Stomach (tissue), 4 donors: Measurements from ENCODE around the gene GPANK1.

ENCODE experiments used
- POLR2A ChIP-seq, 4 donors: fragments of 450-650 bp; IDR thresholded peaks; one replicate each; pipeline ENCODE4 v1.6.1; 2016; ENCODE audit warnings: antibody characterized with exemption in 4 of 4, control low read depth in 2 of 4, mild to moderate bottlenecking in 1 of 4, moderate library complexity in 1 of 4
- POLR2AphosphoS5 ChIP-seq, 3 donors: sonication (generic); formaldehyde crosslinking; IDR thresholded peaks; one replicate each; pipeline ENCODE4 v1.6.1; 2016; ENCODE audit warnings: antibody characterized with exemption in 3 of 3
- TF ChIP-seq, protein P1 (sequence below), 7 experiments: fragments of 450-650 bp in 4 of 7; fragments of 200-600 bp in 3 of 7; sonication (generic) in 3 of 7; IDR thresholded peaks; one replicate each; pipeline ENCODE4 v1.5.1; 2016 to 2019; ENCODE audit warnings: antibody characterized with exemption in 7 of 7, control low read depth in 2 of 7, mild to moderate bottlenecking in 1 of 7

DNA sequence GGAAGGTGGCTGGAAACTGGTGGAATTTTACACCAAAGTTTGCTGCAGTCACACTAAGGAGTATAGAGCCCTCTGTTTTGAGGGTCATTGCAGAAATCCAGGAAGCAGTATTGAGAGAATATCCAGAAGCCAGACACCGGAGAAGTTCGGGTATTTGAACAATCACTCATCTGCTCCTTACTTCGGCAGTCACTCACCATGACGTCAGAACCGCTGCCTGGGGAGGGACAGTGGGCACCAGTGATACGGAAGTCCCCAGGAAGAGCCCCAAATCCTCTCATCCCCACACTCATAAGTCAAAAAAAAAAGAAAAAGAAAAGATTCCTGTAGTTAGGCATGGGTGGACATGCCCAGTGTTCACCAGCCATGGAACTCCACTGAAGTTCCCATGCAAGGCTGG lies 12.1 kb upstream of the GPANK1 start:
- no peak for TF ChIP-seq POLR2AphosphoS5 (IDR thresholded peaks at IDR 0.05)
- TF ChIP-seq, protein P1, sequence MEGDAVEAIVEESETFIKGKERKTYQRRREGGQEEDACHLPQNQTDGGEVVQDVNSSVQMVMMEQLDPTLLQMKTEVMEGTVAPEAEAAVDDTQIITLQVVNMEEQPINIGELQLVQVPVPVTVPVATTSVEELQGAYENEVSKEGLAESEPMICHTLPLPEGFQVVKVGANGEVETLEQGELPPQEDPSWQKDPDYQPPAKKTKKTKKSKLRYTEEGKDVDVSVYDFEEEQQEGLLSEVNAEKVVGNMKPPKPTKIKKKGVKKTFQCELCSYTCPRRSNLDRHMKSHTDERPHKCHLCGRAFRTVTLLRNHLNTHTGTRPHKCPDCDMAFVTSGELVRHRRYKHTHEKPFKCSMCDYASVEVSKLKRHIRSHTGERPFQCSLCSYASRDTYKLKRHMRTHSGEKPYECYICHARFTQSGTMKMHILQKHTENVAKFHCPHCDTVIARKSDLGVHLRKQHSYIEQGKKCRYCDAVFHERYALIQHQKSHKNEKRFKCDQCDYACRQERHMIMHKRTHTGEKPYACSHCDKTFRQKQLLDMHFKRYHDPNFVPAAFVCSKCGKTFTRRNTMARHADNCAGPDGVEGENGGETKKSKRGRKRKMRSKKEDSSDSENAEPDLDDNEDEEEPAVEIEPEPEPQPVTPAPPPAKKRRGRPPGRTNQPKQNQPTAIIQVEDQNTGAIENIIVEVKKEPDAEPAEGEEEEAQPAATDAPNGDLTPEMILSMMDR (IDR thresholded peaks at IDR 0.05) = no peak
- no peak for TF ChIP-seq POLR2A (IDR thresholded peaks at IDR 0.05)
